Gastrocnemius medialis (tissue), 4 donors: ENCODE results near the gene CA9. TPM values are rescaled to one million over a fixed set of nuclear protein-coding genes. Genes with fewer than 3 reads are reported as not detected.
A peak's percentile ranks its signal among the peaks of the same experiment; 100 is the strongest.

Experiments
- ATAC-seq, 2 donors: fragments of 150-250 bp; one replicate each; pipeline ENCODE4 v1.9.1; 2016
- DNase-seq, 2 donors: peaks; one replicate each; pipeline ENCODE4 v3.0.0-alpha.2; 2019
- H3K27ac ChIP-seq, 4 donors: fragments of 200-600 bp; sonication (generic); 1 replicate in 1 of 4; 2 replicates in 3 of 4; pipeline ENCODE4 v1.5.1; 2016 to 2018; ENCODE audit warnings: mild to moderate bottlenecking in 2 of 4, moderate library complexity in 1 of 4
- H3K27me3 ChIP-seq, 3 donors: fragments of 200-600 bp; sonication (generic) in 2 of 3; 1 replicate in 1 of 3; 2 replicates in 2 of 3; pipeline versions ENCODE4 v1.5.1 to v1.6.0; 2016 to 2019; ENCODE audit warnings: mild to moderate bottlenecking in 1 of 3, moderate library complexity in 1 of 3
- H3K36me3 ChIP-seq, 2 donors: fragments of 200-600 bp; sonication (generic) in 1 of 2; one replicate each; pipeline ENCODE4 v1.5.1; 2017 to 2018
- H3K4me1 ChIP-seq, 2 donors: fragments of 200-600 bp; sonication (generic) in 1 of 2; one replicate each; pipeline ENCODE4 v1.5.1; 2016 to 2017; ENCODE audit warnings: mild to moderate bottlenecking in 2 of 2
- H3K4me3 ChIP-seq, 4 donors: fragments of 200-600 bp; sonication (generic) in 3 of 4; 1 replicate in 1 of 4; 2 replicates in 3 of 4; pipeline ENCODE4 v1.5.1; 2016 to 2019; ENCODE audit warnings: mild to moderate bottlenecking in 2 of 4
- H3K9me3 ChIP-seq, 3 donors: fragments of 200-600 bp; sonication (generic) in 2 of 3; 1 replicate in 1 of 3; 2 replicates in 2 of 3; pipeline ENCODE4 v1.5.1; 2016 to 2019
- CTCF ChIP-seq, 5 experiments: fragments of 450-650 bp in 3 of 5; fragments of 200-600 bp in 2 of 5; sonication (generic) in 2 of 5; IDR thresholded peaks in 4 of 5; conservative IDR thresholded peaks in 1 of 5; 1 replicate in 4 of 5; 2 replicates in 1 of 5; pipeline ENCODE4 v1.5.1; 2016 to 2019; ENCODE audit warnings: antibody characterized with exemption in 5 of 5, mild to moderate bottlenecking in 3 of 5, moderate library complexity in 3 of 5
- POLR2A ChIP-seq, 2 donors: fragments of 450-650 bp; IDR thresholded peaks; one replicate each; pipeline ENCODE4 v1.6.1; 2017; ENCODE audit warnings: antibody characterized with exemption in 2 of 2, mild to moderate bottlenecking in 2 of 2, moderate library complexity in 2 of 2
- in situ Hi-C, 4 donors: fragments of 200-750 bp; cut with MboI; loops; one replicate each; pipeline versions ENCODE4 v1.15.0 to v1.8.0; 2017; ENCODE audit warnings: low sequenced_read_pairs in 4 of 4
- intact Hi-C: fragments of 100-400 bp; cut with DNase I; formaldehyde crosslinking; loops from one replicate; pipeline ENCODE4 v1.15.1; 2023; ENCODE audit warnings: low total_unique reads
- total RNA-seq, 4 donors: library from RNA; depleted of rRNA; stranded (reverse); fragments of >200 nt; gene quantifications; one replicate each; pipeline versions ENCODE4 v1.1.0 to v1.2.3, GENCODE V29; 2016

CA9 gene
- not detected for total RNA-seq

GRCh38 chr9:35673132-35674024 lies at the start of gene CA9:
Gene CA9 (plus strand): TSS chr9:35673928. CDS start chr9:35673960, 32 bp downstream.
- H3K4me3 ChIP-seq = no peak within 1 kb of the TSS
- intact Hi-C loops = no loop called here
- H3K9me3 ChIP-seq = no peaks in the 10 kb centered on the region
- in situ Hi-C loops = loop anchor here in 1 of 4 donors (25.0 kb wide), 1 partner anchor 111 kb away; a partner anchor contains a TSS
- DNase-seq = peak in 1 of 2 donors; percentile 65
- H3K27me3 ChIP-seq = no peaks in the 10 kb centered on the region
- no peaks in the 10 kb centered on the region for H3K36me3 ChIP-seq
- peak; percentile 59 to 77 for ATAC-seq
- TF ChIP-seq POLR2A (IDR thresholded peaks at IDR 0.05) = no peak
- no peak for TF ChIP-seq CTCF (IDR thresholded peaks at IDR 0.05 in 4 of 5, conservative IDR thresholded peaks at IDR 0.05 in 1 of 5)
- H3K4me1 ChIP-seq = peaks cover 7 to 24% of the 10 kb centered on the region in 2 donors
- H3K27ac ChIP-seq = peak within 1 kb of the TSS in 2 of 4 donors; percentile 22 to 38

GRCh38 chr9:35627575-35627974 lies 46.2 kb upstream of the CA9 start:
- H3K9me3 ChIP-seq = no peaks in the 10 kb centered on the region
- ATAC-seq (no peak), DNase-seq (no peak)
- in situ Hi-C loops = no loop called here
- intact Hi-C loops = no loop called here
- H3K4me1 ChIP-seq = no peaks in the 10 kb centered on the region
- no peak overlapping the region for H3K4me3 ChIP-seq
- no peaks in the 10 kb centered on the region for H3K36me3 ChIP-seq
- TF ChIP-seq POLR2A (IDR thresholded peaks at IDR 0.05) = no peak
- no peak for TF ChIP-seq CTCF (IDR thresholded peaks at IDR 0.05 in 4 of 5, conservative IDR thresholded peaks at IDR 0.05 in 1 of 5)
- H3K27me3 ChIP-seq = no peaks in the 10 kb centered on the region
- no peak overlapping the region for H3K27ac ChIP-seq

GRCh38 chr9:35628389-35628991 lies 45.2 kb upstream of the CA9 start:
- no peak overlapping the region for H3K27ac ChIP-seq
- H3K4me3 ChIP-seq = no peak overlapping the region
- H3K4me1 ChIP-seq = no peaks in the 10 kb centered on the region
- DNase-seq (no peak), ATAC-seq (no peak)
- H3K27me3 ChIP-seq = no peaks in the 10 kb centered on the region
- TF ChIP-seq POLR2A (IDR thresholded peaks at IDR 0.05) (no peak), CTCF (IDR thresholded peaks at IDR 0.05 in 4 of 5, conservative IDR thresholded peaks at IDR 0.05 in 1 of 5) (no peak)
- intact Hi-C loops (no loop called here), in situ Hi-C loops (no loop called here)
- H3K9me3 ChIP-seq = no peaks in the 10 kb centered on the region
- no peaks in the 10 kb centered on the region for H3K36me3 ChIP-seq

- TF ChIP-seq POLR2A (IDR thresholded peaks at IDR 0.05) = no peak
- TF ChIP-seq CTCF (IDR thresholded peaks at IDR 0.05 in 4 of 5, conservative IDR thresholded peaks at IDR 0.05 in 1 of 5) = no peak
- H3K4me1 ChIP-seq = no peaks in the 10 kb centered on the region
- DNase-seq (no peak), ATAC-seq (no peak)
- no peaks in the 10 kb centered on the region for H3K9me3 ChIP-seq
- H3K36me3 ChIP-seq = no peaks in the 10 kb centered on the region
- no peak overlapping the region for H3K4me3 ChIP-seq
- in situ Hi-C loops (no loop called here), intact Hi-C loops (no loop called here)
- no peak overlapping the region for H3K27ac ChIP-seq
- H3K27me3 ChIP-seq = no peaks in the 10 kb centered on the region
Measured at GRCh38 chr9:35629597-35629996, 44.1 kb upstream of the CA9 start.
